K562 (cell line): ENCODE results near the gene TNPO2. TPM values are rescaled to one million over a fixed set of nuclear protein-coding genes. Genes with fewer than 3 reads are reported as not detected.
A peak's percentile ranks its signal among the peaks of the same experiment; 100 is the strongest.

Experiments
- CREB5 ChIP-seq: fragments of 250-450 bp; sonication (Bioruptor Pico); IDR thresholded peaks from 2 replicates; pipeline ENCODE4 v1.5.0; 2020; ENCODE audit warnings: mild to moderate bottlenecking
- GATAD2B ChIP-seq: fragments of 450-650 bp; IDR thresholded peaks from 2 replicates; pipeline ENCODE4 v1.6.1; 2017; ENCODE audit warnings: mild to moderate bottlenecking, borderline replicate concordance
- JUNB ChIP-seq: fragments of 450-650 bp; formaldehyde crosslinking; conservative IDR thresholded peaks from 2 replicates; pipeline ENCODE4 v1.4.0; 2020; ENCODE audit warnings: mild to moderate bottlenecking
- KDM5B ChIP-seq: fragments of 200-600 bp; sonication (generic); IDR thresholded peaks from 2 replicates; pipeline ENCODE4 v1.6.1; 2012; ENCODE audit warnings: low read depth, mild to moderate bottlenecking, moderate library complexity, low read length, control low read depth, inconsistent platforms; ENCODE audit not compliant: insufficient replicate concordance
- KLF6 ChIP-seq: fragments of 250-450 bp; sonication (Bioruptor Pico); IDR thresholded peaks from 2 replicates; pipeline ENCODE4 v1.4.0; 2020; ENCODE audit warnings: mild to moderate bottlenecking, moderate library complexity, borderline replicate concordance
- OTX1 ChIP-seq: fragments of 450-650 bp; formaldehyde crosslinking; IDR thresholded peaks from 2 replicates; pipeline ENCODE4 v1.4.0; 2022; ENCODE audit warnings: mild to moderate bottlenecking
- RBM25 ChIP-seq: fragments of 200-400 bp; formaldehyde crosslinking; IDR thresholded peaks from 2 replicates; pipeline ENCODE4 v1.6.1; 2018; ENCODE audit warnings: low read length, low read depth, moderate library complexity; ENCODE audit not compliant: severe bottlenecking
- REST ChIP-seq, 2 experiments: fragments of 450-650 bp; formaldehyde crosslinking in 1 of 2; IDR thresholded peaks; 2 replicates each; pipeline versions ENCODE4 v1.4.0 to v1.6.1; 2014 to 2020; ENCODE audit warnings: mild to moderate bottlenecking in 2 of 2, borderline replicate concordance in 1 of 2, low read depth in 1 of 2
- SP2 ChIP-seq: IDR thresholded peaks from 2 replicates; pipeline ENCODE4 v1.6.1; 2011; ENCODE audit warnings: mild to moderate bottlenecking, low read depth, low read length, moderate library complexity; ENCODE audit not compliant: poor library complexity, severe bottlenecking; ENCODE audit errors: extremely low read depth
- STAT5B ChIP-seq: fragments of 250-450 bp; sonication (Bioruptor Pico); IDR thresholded peaks from 2 replicates; pipeline ENCODE4 v1.8.0; 2021; ENCODE audit warnings: mild to moderate bottlenecking, inconsistent platforms
- TCF7L2 ChIP-seq: fragments of 150-350 bp; IDR thresholded peaks from 2 replicates; pipeline ENCODE4 v1.6.1; 2016; ENCODE audit warnings: low read depth, mild to moderate bottlenecking, low read length, moderate library complexity
- ZNF146 ChIP-seq: IDR thresholded peaks from one replicate; pipeline ENCODE4 v1.6.1; 2018; ENCODE audit warnings: missing compliant biosample characterization; ENCODE audit not compliant: unreplicated experiment
- ZNF184 ChIP-seq: sonication (generic); formaldehyde crosslinking; IDR thresholded peaks from 2 replicates; pipeline ENCODE4 v1.5.0; 2020; ENCODE audit warnings: missing genetic modification reagents
- ZNF280B ChIP-seq: fragments of 250-450 bp; sonication (Bioruptor Pico); IDR thresholded peaks from 2 replicates; pipeline ENCODE4 v1.5.1; 2021; ENCODE audit warnings: mild to moderate bottlenecking
- ZNF583 ChIP-seq: fragments of 250-450 bp; sonication (Bioruptor Pico); IDR thresholded peaks from 2 replicates; pipeline ENCODE4 v1.4.0; 2020
- ZNF717 ChIP-seq: fragments of 250-450 bp; sonication (Bioruptor Pico); IDR thresholded peaks from 2 replicates; pipeline ENCODE4 v1.5.0; 2021
- polyA plus RNA-seq, 8 experiments: library from polyadenylated mRNA; depleted of rRNA in 4 of 8; stranded (reverse) in 5 of 8; unstranded in 3 of 8; fragments of >200 nt; fragmentation: Nextera tagmentation in 2 of 8; fragmentation: Illumina TruSeq in 1 of 8; extraction: Ambion mirVana in 2 of 8; extraction: Trizol in 1 of 8; gene quantifications; 2 replicates each; pipeline versions ENCODE4 v1.2.1 to v1.2.3, GENCODE V29; 2011 to 2014; ENCODE audit warnings: inconsistent platforms in 1 of 8, missing spikeins in 1 of 8
- total RNA-seq, 7 experiments: library from RNA; depleted of rRNA in 6 of 7; stranded (reverse); fragments of >200 nt in 6 of 7; fragmentation: Illumina TruSeq in 2 of 7; extraction: Trizol in 2 of 7; gene quantifications; 2 replicates each; pipeline versions ENCODE4 v1.2.1 to v1.2.3, GENCODE V29; 2011 to 2021; ENCODE audit warnings: low replicate concordance in 1 of 7

Gene TNPO2
- total and polyA plus RNA-seq, 9 of the 15 experiments (the other 6 are each of a cell fraction or from before 2014, with no cell fraction given) = 6.0 to 126 (median 53.8) TPM

- TF ChIP-seq CREB5 = no peak
- TF ChIP-seq ZNF184 (CRISPR knock-in tag) = no peak
- no peak for TF ChIP-seq GATAD2B
- TF ChIP-seq TCF7L2 = peak; percentile 88
- TF ChIP-seq ZNF280B = no peak
- TF ChIP-seq KDM5B = peak; percentile 72
- TF ChIP-seq RBM25 = no peak
- TF ChIP-seq REST (IDR thresholded peaks at IDR 0.05; ENCODE audit: borderline replicate concordance) = peak; percentile 78
- TF ChIP-seq REST (CRISPR knock-in tag; IDR thresholded peaks at IDR 0.05; ENCODE audit: low read depth) = peak; percentile 83
- TF ChIP-seq ZNF146 (CRISPR knock-in tag) = no peak
- no peak for TF ChIP-seq SP2
- TF ChIP-seq ZNF717 (CRISPR knock-in tag) = no peak
- TF ChIP-seq KLF6 (CRISPR knock-in tag) = 0 out of 2 replicates have a peak, but pooled peaks have one; percentile 29
- 0 out of 2 replicates have a peak, but pooled peaks have one; percentile 46 for TF ChIP-seq OTX1
- TF ChIP-seq ZNF583 (CRISPR knock-in tag) = peak; percentile 52; the same call in 1 of the 2 replicates
- TF ChIP-seq STAT5B (CRISPR knock-in tag) = no peak
- TF ChIP-seq JUNB (CRISPR knock-in tag) = no peak
These were observed 42.4 kb downstream of the TNPO2 start, which contains the start of gene DHPS (continued) for GRCh38 chr19:12681074-12681987.
